ENCODE measurements around the gene TMEM158.

DNA sequence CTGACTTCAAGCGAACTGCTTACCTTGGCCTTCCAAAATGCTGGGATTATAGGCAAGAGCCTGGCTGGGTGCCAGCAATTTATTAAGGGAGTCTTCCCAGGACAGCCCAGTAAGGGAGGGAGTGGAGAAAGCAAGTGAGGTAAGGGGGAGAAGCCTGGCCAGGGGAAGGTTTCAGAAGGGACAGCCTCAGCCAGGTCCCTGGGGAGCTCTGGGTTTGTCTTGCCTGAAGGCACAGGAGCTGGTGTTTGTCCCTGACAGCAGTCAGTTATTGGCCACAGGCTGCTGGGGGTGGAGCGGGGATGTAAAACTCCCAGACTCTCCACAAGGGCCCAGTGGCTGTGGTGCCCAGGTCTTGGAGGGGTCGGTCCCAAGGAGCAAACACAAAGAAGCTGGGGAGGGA, 46.9 kb downstream of the TMEM158 start:
- TF ChIP-seq, protein P1, sequence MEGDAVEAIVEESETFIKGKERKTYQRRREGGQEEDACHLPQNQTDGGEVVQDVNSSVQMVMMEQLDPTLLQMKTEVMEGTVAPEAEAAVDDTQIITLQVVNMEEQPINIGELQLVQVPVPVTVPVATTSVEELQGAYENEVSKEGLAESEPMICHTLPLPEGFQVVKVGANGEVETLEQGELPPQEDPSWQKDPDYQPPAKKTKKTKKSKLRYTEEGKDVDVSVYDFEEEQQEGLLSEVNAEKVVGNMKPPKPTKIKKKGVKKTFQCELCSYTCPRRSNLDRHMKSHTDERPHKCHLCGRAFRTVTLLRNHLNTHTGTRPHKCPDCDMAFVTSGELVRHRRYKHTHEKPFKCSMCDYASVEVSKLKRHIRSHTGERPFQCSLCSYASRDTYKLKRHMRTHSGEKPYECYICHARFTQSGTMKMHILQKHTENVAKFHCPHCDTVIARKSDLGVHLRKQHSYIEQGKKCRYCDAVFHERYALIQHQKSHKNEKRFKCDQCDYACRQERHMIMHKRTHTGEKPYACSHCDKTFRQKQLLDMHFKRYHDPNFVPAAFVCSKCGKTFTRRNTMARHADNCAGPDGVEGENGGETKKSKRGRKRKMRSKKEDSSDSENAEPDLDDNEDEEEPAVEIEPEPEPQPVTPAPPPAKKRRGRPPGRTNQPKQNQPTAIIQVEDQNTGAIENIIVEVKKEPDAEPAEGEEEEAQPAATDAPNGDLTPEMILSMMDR (IDR thresholded peaks at IDR 0.05; ENCODE audit: insufficient read depth, low read depth, low read length): no peak
- no peak for TF ChIP-seq EZH2 (IDR thresholded peaks at IDR 0.05; ENCODE audit: insufficient read depth, low read length)
